HepG2 (cell line): ENCODE measurements around the gene MIDN. TPM values are rescaled to one million over a fixed set of nuclear protein-coding genes. Genes with fewer than 3 reads are reported as not detected.
A peak's percentile ranks its signal among the peaks of the same experiment; 100 is the strongest.

Source experiments
- CREM ChIP-seq, 2 experiments: sonication (generic) in 1 of 2; formaldehyde crosslinking in 1 of 2; IDR thresholded peaks; 2 replicates each; pipeline versions ENCODE4 v1.4.0 to v1.6.1; 2016 to 2020; ENCODE audit warnings: antibody characterized with exemption in 1 of 2, mild to moderate bottlenecking in 1 of 2, missing genetic modification reagents in 1 of 2
- EZH2 ChIP-seq: conservative IDR thresholded peaks from 2 replicates; pipeline ENCODE4 v1.6.1; 2012; ENCODE audit warnings: mild to moderate bottlenecking, low read depth, low read length, moderate library complexity
- FOSL2 ChIP-seq: sonication (generic); formaldehyde crosslinking; IDR thresholded peaks from 2 replicates; pipeline ENCODE4 v1.4.0; 2020; ENCODE audit warnings: missing genetic modification reagents
- FOXC1 ChIP-seq: sonication (generic); formaldehyde crosslinking; IDR thresholded peaks from 2 replicates; pipeline ENCODE4 v1.8.0; 2022; ENCODE audit warnings: mild to moderate bottlenecking, missing genetic modification reagents, borderline replicate concordance
- FOXJ3 ChIP-seq: sonication (generic); formaldehyde crosslinking; IDR thresholded peaks from 2 replicates; pipeline ENCODE4 v1.4.0; 2020; ENCODE audit warnings: missing genetic modification reagents, mild to moderate bottlenecking, borderline replicate concordance
- KLF6 ChIP-seq: IDR thresholded peaks from 2 replicates; pipeline ENCODE4 v1.8.0; 2016; ENCODE audit warnings: missing biosample characterization, missing genetic modification reagents
- REXO4 ChIP-seq: sonication (generic); formaldehyde crosslinking; IDR thresholded peaks from 2 replicates; pipeline ENCODE4 v1.8.0; 2022; ENCODE audit warnings: missing genetic modification reagents, mild to moderate bottlenecking, borderline replicate concordance
- SMC3 ChIP-seq: IDR thresholded peaks from 2 replicates; pipeline ENCODE4 v1.6.1; 2011; ENCODE audit warnings: low read length, improper control_type of control experiment
- SUZ12 ChIP-seq: fragments of 150-350 bp; IDR thresholded peaks from 2 replicates; pipeline ENCODE4 v1.6.1; 2014; ENCODE audit warnings: low read depth, low read length
- ZNF382 ChIP-seq: sonication (generic); formaldehyde crosslinking; IDR thresholded peaks from 2 replicates; pipeline ENCODE4 v1.5.0; 2020; ENCODE audit warnings: missing genetic modification reagents, mild to moderate bottlenecking, borderline replicate concordance
- ZNF451 ChIP-seq: sonication (generic); formaldehyde crosslinking; IDR thresholded peaks from 2 replicates; pipeline ENCODE4 v1.5.0; 2020; ENCODE audit warnings: mild to moderate bottlenecking, missing genetic modification reagents
- polyA plus RNA-seq, 8 experiments: library from polyadenylated mRNA; depleted of rRNA in 3 of 8; stranded (reverse) in 7 of 8; unstranded in 1 of 8; fragments of >200 nt; fragmentation: Illumina TruSeq in 4 of 8; extraction: Trizol in 4 of 8; gene quantifications; 2 replicates each; pipeline versions ENCODE4 v1.2.1 to v1.2.3, GENCODE V29; 2011 to 2016; ENCODE audit warnings: low read depth in 4 of 8, missing spikeins in 1 of 8, mixed read lengths in 1 of 8; ENCODE audit not compliant: insufficient read depth in 1 of 8
- total RNA-seq, 5 experiments: library from RNA; depleted of rRNA; stranded (reverse); fragments of >200 nt; fragmentation: Illumina TruSeq; extraction: Trizol; gene quantifications; 2 replicates each; pipeline ENCODE4 v1.2.3, GENCODE V29; 2016; ENCODE audit warnings: low read depth in 1 of 5
- TF ChIP-seq, protein P1 (sequence below): sonication (generic); formaldehyde crosslinking; IDR thresholded peaks from 2 replicates; pipeline ENCODE4 v1.4.0; 2020; ENCODE audit warnings: missing genetic modification reagents, borderline replicate concordance
- TF ChIP-seq, protein P2 (sequence below): IDR thresholded peaks from 2 replicates; pipeline ENCODE4 v1.6.1; 2018; ENCODE audit warnings: missing genetic modification reagents, mild to moderate bottlenecking, missing compliant biosample characterization
- TF ChIP-seq, protein P3 (sequence below): sonication (generic); formaldehyde crosslinking; IDR thresholded peaks from 2 replicates; pipeline ENCODE4 v1.9.0; 2021; ENCODE audit warnings: missing genetic modification reagents, mild to moderate bottlenecking, borderline replicate concordance
- TF ChIP-seq, protein P4 (sequence below): sonication (generic); formaldehyde crosslinking; IDR thresholded peaks from 2 replicates; pipeline ENCODE4 v1.5.0; 2020; ENCODE audit warnings: mild to moderate bottlenecking, missing genetic modification reagents
- TF ChIP-seq, protein P5 (sequence below): fragments of 450-650 bp; IDR thresholded peaks from 2 replicates; pipeline ENCODE4 v1.6.1; 2016
- TF ChIP-seq, protein P6 (sequence below): sonication (generic); formaldehyde crosslinking; IDR thresholded peaks from 2 replicates; pipeline ENCODE4 v1.5.0; 2020; ENCODE audit warnings: missing genetic modification reagents

The MIDN gene
- total and polyA plus RNA-seq, 2 of the 13 experiments (the other 11 are each of a cell fraction or from before 2014, with no cell fraction given), result 8.4 to 18.0 TPM

DNA sequence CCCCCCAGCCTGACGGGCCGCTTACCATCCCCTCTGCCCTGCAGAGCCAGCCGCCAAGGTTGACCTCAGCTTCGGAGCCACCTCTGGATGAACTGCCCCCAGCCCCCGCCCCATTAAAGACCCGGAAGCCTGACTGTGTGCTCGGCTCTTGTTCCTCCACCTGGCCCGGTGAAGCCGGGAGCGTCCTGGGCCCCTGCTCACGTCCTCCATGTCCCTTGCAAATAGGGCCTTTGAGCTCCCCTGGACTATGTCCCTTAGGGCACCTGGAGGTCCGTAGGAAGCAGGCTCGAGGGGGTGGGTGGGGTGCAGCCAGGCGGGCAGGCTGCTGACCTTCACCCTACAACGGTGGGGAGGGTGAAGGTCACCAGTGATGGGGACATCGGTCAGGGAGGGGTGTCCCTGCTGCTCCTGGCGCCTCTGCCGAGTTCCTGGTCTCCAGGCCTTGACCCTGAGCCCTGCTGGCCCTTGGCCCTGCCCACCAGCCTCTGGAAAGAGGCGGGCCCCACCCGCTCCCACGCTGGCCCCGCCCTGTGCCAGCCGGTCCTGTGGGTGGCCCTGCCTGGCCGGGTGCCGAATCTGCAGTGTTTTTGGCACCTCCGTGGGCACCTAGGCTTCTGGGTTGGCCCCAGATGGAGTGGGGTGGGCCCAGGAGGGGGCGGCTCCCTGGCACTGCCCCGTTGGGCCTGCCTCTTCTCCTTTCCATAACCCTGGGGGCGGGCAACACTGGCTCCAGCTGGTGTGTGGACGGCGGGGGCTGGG lies 3.5 kb upstream of the MIDN start (continued):
- TF ChIP-seq, protein P1, sequence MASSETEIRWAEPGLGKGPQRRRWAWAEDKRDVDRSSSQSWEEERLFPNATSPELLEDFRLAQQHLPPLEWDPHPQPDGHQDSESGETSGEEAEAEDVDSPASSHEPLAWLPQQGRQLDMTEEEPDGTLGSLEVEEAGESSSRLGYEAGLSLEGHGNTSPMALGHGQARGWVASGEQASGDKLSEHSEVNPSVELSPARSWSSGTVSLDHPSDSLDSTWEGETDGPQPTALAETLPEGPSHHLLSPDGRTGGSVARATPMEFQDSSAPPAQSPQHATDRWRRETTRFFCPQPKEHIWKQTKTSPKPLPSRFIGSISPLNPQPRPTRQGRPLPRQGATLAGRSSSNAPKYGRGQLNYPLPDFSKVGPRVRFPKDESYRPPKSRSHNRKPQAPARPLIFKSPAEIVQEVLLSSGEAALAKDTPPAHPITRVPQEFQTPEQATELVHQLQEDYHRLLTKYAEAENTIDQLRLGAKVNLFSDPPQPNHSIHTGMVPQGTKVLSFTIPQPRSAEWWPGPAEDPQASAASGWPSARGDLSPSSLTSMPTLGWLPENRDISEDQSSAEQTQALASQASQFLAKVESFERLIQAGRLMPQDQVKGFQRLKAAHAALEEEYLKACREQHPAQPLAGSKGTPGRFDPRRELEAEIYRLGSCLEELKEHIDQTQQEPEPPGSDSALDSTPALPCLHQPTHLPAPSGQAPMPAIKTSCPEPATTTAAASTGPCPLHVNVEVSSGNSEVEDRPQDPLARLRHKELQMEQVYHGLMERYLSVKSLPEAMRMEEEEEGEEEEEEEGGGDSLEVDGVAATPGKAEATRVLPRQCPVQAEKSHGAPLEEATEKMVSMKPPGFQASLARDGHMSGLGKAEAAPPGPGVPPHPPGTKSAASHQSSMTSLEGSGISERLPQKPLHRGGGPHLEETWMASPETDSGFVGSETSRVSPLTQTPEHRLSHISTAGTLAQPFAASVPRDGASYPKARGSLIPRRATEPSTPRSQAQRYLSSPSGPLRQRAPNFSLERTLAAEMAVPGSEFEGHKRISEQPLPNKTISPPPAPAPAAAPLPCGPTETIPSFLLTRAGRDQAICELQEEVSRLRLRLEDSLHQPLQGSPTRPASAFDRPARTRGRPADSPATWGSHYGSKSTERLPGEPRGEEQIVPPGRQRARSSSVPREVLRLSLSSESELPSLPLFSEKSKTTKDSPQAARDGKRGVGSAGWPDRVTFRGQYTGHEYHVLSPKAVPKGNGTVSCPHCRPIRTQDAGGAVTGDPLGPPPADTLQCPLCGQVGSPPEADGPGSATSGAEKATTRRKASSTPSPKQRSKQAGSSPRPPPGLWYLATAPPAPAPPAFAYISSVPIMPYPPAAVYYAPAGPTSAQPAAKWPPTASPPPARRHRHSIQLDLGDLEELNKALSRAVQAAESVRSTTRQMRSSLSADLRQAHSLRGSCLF (CRISPR knock-in tag), result no peak
- TF ChIP-seq, protein P2, sequence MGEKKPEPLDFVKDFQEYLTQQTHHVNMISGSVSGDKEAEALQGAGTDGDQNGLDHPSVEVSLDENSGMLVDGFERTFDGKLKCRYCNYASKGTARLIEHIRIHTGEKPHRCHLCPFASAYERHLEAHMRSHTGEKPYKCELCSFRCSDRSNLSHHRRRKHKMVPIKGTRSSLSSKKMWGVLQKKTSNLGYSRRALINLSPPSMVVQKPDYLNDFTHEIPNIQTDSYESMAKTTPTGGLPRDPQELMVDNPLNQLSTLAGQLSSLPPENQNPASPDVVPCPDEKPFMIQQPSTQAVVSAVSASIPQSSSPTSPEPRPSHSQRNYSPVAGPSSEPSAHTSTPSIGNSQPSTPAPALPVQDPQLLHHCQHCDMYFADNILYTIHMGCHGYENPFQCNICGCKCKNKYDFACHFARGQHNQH, result peak; percentile 41; the same call in 1 of the 2 replicates
- TF ChIP-seq FOXC1, result peak; percentile 31; the same call in 1 of the 2 replicates
- no peak for TF ChIP-seq SMC3
- peak; percentile 80 for TF ChIP-seq FOSL2 (CRISPR knock-in tag)
- TF ChIP-seq SUZ12, result no peak
- peak; percentile 68 for TF ChIP-seq ZNF451 (CRISPR knock-in tag)
- TF ChIP-seq FOXJ3 (CRISPR knock-in tag), result peak; percentile 62; the same call in 1 of the 2 replicates
- TF ChIP-seq, protein P3, sequence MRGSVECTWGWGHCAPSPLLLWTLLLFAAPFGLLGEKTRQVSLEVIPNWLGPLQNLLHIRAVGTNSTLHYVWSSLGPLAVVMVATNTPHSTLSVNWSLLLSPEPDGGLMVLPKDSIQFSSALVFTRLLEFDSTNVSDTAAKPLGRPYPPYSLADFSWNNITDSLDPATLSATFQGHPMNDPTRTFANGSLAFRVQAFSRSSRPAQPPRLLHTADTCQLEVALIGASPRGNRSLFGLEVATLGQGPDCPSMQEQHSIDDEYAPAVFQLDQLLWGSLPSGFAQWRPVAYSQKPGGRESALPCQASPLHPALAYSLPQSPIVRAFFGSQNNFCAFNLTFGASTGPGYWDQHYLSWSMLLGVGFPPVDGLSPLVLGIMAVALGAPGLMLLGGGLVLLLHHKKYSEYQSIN, result no peak
- TF ChIP-seq REXO4 (CRISPR knock-in tag), result no peak
- TF ChIP-seq ZNF382 (CRISPR knock-in tag), result no peak
- peak; percentile 82 for TF ChIP-seq CREM (IDR thresholded peaks at IDR 0.05)
- no peak for TF ChIP-seq CREM (CRISPR knock-in tag; IDR thresholded peaks at IDR 0.05)
- TF ChIP-seq, protein P4, sequence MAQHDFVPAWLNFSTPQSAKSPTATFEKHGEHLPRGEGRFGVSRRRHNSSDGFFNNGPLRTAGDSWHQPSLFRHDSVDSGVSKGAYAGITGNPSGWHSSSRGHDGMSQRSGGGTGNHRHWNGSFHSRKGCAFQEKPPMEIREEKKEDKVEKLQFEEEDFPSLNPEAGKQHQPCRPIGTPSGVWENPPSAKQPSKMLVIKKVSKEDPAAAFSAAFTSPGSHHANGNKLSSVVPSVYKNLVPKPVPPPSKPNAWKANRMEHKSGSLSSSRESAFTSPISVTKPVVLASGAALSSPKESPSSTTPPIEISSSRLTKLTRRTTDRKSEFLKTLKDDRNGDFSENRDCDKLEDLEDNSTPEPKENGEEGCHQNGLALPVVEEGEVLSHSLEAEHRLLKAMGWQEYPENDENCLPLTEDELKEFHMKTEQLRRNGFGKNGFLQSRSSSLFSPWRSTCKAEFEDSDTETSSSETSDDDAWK (CRISPR knock-in tag), result no peak
- no peak for TF ChIP-seq KLF6 (CRISPR knock-in tag)
- TF ChIP-seq, protein P5, sequence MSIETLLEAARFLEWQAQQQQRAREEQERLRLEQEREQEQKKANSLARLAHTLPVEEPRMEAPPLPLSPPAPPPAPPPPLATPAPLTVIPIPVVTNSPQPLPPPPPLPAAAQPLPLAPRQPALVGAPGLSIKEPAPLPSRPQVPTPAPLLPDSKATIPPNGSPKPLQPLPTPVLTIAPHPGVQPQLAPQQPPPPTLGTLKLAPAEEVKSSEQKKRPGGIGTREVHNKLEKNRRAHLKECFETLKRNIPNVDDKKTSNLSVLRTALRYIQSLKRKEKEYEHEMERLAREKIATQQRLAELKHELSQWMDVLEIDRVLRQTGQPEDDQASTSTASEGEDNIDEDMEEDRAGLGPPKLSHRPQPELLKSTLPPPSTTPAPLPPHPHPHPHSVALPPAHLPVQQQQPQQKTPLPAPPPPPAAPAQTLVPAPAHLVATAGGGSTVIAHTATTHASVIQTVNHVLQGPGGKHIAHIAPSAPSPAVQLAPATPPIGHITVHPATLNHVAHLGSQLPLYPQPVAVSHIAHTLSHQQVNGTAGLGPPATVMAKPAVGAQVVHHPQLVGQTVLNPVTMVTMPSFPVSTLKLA, result no peak
- TF ChIP-seq EZH2, result no peak
- TF ChIP-seq, protein P6, sequence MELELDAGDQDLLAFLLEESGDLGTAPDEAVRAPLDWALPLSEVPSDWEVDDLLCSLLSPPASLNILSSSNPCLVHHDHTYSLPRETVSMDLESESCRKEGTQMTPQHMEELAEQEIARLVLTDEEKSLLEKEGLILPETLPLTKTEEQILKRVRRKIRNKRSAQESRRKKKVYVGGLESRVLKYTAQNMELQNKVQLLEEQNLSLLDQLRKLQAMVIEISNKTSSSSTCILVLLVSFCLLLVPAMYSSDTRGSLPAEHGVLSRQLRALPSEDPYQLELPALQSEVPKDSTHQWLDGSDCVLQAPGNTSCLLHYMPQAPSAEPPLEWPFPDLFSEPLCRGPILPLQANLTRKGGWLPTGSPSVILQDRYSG (CRISPR knock-in tag), result no peak
